Activated gamma-delta T cell treated with Interleukin-2 at 50 U/mL for 16 hours (primary cell): ENCODE data around the gene CLCC1.
"Not testable (repeated sequence)": the region's sequence is repeated elsewhere in the genome, so short reads cannot be mapped to it uniquely, and the experiment has no call there.

ENCODE experiments used
- DNase-seq: peaks from one replicate; pipeline ENCODE4 v3.0.0-alpha.2; 2020

CLCC1 gene, protein sequence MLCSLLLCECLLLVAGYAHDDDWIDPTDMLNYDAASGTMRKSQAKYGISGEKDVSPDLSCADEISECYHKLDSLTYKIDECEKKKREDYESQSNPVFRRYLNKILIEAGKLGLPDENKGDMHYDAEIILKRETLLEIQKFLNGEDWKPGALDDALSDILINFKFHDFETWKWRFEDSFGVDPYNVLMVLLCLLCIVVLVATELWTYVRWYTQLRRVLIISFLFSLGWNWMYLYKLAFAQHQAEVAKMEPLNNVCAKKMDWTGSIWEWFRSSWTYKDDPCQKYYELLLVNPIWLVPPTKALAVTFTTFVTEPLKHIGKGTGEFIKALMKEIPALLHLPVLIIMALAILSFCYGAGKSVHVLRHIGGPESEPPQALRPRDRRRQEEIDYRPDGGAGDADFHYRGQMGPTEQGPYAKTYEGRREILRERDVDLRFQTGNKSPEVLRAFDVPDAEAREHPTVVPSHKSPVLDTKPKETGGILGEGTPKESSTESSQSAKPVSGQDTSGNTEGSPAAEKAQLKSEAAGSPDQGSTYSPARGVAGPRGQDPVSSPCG

DNA sequence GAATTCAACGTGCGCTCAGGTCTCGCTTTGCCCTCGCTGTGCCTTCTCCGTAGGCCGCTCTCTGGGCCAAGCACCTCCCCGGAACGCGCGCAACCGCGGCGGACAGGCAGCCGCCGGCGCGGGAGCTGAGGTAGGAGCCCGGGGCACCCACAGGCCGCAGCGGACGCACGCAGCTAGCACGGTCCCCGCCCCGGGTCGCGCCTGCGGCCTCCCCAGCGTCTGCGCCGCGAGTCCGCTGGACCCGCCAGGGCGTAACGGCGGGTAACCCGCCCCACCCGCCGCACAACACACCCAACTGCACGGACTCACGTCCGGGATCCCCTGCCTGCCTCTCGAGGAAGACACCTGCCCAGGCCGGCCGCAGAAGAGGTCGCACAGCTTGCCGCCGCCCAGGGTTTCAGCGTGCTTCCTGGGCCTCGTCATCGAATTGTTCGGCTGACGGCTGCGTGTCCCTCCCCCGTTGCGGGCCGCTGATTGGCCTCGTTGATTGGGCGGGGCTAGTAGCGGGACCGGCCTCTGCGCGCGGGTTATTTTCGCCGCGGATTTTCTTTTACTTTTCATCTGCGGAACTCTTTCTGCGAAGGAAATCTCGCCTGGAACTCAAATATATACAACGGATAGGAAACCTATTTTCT is at the start of gene CLCC1:
CLCC1 (minus strand) TSS at position 433 of the 635 bp plus-strand sequence. CDS start 13,047 bp downstream, outside the sequence.
- peak; percentile 88 for DNase-seq

- DNase-seq, result no peak
Measured at GRCh38 chr1:109011335-109011734, 48.1 kb upstream of the CLCC1 start.

- not testable (repeated sequence) for DNase-seq
Measured at GRCh38 chr1:108996622-108997021, 33.3 kb upstream of the CLCC1 start.

GRCh38 chr1:108983114-108983513 is 19.8 kb upstream of the CLCC1 start:
- DNase-seq, result no peak

DNA sequence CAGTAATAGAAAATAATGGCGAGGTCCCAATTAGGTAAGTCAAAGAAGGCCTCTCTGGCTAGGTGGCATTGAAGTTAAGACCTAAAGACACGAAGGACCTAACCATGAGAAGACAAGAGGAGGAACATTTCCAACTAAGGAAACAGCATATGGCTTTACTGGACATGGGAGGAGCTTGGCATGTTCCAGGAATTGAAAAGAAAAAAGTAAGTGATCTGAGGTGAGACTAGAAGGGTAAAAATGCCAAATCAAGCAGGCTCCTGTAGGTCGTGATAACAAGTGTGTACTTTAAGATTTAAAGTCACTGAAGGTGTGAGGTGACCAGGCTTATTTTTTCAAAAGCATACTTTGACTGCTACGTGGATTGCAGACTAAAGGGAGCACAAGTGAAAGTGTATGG is 13.4 kb upstream of the CLCC1 start:
- no peak for DNase-seq

DNA sequence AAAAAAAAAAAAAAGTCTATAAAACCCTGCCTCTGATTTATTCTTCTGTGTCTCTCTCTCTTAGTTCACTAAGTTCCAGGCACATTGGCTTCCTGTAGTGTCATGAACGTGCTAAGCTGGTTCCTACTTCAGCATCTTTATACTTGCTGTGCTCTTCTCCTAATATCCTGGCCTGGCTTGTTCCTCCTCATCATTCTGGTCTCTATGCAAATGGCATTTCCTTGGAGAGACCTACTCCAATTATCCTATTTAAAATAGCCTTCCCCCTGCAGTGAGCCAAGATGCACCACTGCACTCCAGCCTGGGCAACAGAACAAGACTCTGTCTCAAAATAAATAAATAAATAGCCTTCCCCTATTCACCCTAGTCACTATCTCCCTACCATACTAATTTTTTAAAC is 9.7 kb upstream of the CLCC1 start:
- no peak for DNase-seq

DNA sequence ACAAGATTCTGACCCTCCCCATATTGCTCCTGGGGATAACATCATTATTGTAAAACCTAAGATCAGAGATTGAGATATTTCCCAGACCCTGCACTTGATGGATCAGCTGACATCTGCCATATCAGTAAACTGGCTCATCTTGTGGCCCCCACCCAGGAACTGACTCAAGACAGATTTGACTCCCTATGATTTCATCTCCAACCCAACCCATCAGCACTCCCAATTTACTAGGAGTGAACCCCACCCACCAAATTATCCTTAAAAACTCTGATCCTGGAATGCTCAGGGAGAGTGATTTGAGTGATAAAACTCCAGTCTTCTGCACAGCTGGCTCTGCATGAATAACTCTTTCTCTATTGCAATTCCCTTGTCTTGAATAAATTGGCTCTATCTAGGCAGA is 6.1 kb upstream of the CLCC1 start:
- DNase-seq, result no peak

- DNase-seq, result peak; percentile 6
Measured at GRCh38 chr1:108962681-108963051, 618 bp downstream of the CLCC1 start.

GRCh38 chr1:108961752-108962486 is 1.4 kb downstream of the CLCC1 start:
- no peak for DNase-seq

GRCh38 chr1:108961198-108961597 is 2.1 kb downstream of the CLCC1 start:
- DNase-seq, result no peak

GRCh38 chr1:108960719-108961118 is 2.6 kb downstream of the CLCC1 start:
- no peak for DNase-seq

GRCh38 chr1:108957888-108958287 is 5.4 kb downstream of the CLCC1 start:
- no peak for DNase-seq

GRCh38 chr1:108955881-108956280 is 7.4 kb downstream of the CLCC1 start:
- no peak for DNase-seq

- no peak for DNase-seq
Measured at GRCh38 chr1:108955111-108955510, 8.2 kb downstream of the CLCC1 start.

- no peak for DNase-seq
Measured at GRCh38 chr1:108953452-108953851, 9.8 kb downstream of the CLCC1 start.

DNA sequence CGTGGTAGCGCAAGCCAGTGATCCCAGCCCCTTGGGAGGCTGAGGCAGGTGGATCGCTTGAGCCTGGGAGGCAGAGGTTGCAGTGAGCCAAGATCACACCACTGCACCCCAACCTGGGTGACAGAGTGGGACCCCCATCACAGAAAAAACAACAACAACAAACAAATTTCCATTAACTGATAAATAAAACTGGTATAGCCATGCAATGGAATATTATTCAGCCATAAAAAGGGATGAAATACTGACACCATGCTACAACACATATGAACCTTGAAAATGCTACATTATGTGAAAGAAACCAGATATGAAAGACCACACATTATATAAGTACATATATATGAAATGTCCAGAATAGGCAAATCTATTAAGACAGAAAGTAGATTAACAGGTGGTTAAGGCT is 12.0 kb downstream of the CLCC1 start:
- no peak for DNase-seq

DNA sequence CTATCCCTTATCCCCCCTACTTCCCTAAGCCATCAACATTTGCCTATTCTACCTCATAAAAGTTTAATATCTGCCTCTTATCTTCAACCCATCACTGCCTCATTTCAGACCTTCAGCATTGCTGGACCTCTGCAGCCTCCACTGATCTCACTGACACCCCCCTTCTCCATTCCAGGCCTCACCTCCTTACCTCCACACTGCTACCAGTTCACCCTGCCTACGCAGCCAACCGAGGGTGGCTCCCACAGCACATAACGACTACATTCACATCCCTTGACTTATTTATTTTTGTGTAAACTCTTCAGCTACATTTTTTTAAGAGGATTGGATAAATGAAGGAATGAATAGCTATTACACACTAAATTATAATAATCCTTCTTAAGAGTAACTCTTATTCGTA is 14.2 kb downstream of the CLCC1 start:
- DNase-seq, result no peak

- no peak for DNase-seq
Measured at GRCh38 chr1:108947871-108948525, 15.3 kb downstream of the CLCC1 start.

DNA sequence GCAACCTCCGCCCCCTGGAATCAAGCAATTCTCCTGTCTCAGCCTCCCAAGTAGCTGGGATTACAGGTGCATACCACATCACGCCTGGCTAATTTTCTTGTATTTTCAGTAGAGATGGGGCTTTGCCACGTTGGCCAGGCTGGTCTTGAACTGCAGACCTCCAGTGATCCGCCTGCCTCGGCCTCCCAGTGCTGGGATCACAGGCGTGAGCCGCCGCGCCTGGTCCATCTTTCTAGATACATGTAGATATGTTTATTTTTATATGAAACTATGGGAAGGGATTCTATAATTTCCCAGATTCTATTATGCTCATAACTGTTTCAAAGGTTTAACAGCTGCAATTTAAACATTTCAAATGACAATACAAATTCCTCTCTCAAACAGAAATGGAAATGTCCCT is 27.1 kb downstream of the CLCC1 start:
- DNase-seq, result no peak

GRCh38 chr1:108933944-108934343 is 29.3 kb downstream of the CLCC1 start:
- no peak for DNase-seq

GRCh38 chr1:108927565-108927964 is 35.7 kb downstream of the CLCC1 start:
- not testable (repeated sequence) for DNase-seq

- DNase-seq, result no peak
Measured at GRCh38 chr1:108925920-108926319, 37.4 kb downstream of the CLCC1 start.

GRCh38 chr1:108916788-108917187 is 46.5 kb downstream of the CLCC1 start:
- DNase-seq, result no peak
